HTERT RPE-1 (cell line): ENCODE results near the gene ADGRL1.
"Not testable (repeated sequence)": the region's sequence is repeated elsewhere in the genome, so short reads cannot be mapped to it uniquely, and the experiment has no call there.

Experiments
- in situ Hi-C: fragments of 300-500 bp; cut with MboI; formaldehyde crosslinking; loops from 4 replicates; pipeline ENCODE4 v1.14.3; 2020; ENCODE audit warnings: low sequenced_read_pairs

The ADGRL1 gene

DNA sequence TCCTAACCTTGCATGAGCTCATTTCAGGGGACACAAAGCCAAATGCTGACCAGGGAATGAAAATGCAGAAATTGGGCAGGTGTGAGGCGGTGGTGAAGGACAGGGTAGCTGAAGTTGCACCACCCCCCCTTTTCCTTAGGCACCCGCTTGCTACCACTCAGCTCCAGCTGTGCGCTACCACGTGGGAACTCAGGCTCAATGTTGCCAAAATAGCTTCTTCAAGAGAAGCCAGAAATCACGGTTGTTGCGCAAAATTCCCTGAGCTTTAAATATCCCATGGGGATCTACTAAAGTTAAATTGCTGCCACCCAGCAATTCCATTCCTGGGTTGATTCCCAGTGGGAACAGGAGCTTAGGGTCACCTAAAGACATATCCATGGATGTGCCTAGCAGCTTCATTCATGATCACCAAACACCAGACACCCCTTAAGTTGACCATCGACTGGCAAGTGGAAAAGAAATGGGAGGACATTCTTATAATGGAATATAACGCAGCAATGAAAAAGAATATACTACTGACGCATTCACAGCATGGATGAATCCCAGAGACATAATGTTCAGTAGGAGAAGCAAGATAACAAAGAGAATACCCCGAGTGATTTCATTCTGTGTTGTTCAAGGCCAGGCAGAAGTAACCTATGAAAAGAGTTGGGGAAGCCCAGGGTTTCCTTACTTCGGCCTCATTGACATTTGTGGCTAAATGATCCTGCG is 12.8 kb upstream of the ADGRL1 start:
- in situ Hi-C loops: no loop called here

DNA sequence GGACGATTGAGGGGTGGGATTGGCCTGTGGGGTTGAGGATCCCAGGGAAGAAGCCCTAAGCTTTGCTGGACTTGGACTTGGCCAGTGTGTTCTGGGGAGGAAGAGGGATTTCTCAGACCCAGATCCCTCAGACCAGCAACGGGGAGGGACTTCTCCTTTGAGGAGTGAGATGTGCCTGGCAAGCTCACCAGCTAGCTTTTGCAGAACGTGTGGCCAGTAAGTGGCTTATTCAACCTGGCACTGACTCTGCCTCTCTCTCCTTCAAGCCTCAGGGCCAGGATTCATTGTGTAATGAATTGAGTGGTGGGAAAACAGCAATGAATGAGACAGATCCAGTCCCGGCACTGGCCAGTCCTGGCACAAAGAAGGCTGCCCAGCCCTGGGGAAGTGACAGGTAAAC is 11.9 kb upstream of the ADGRL1 start:
- in situ Hi-C loops: not testable (repeated sequence)

DNA sequence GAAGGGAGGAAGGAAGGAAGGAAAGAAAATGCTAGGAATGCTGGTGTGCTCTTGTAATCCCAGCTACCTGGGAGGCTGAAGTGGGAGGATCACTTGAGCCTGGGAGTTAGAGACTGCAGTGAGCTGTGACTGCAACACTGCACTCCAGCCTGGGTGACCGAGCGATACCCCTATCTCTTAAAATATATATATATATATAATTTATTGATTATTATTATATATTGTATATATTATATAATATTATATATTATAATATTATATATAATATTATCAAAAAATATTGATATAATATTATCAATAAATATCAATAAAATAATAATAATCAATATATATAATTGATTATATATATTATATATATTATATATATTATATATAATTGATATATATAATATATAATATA is 8.6 kb upstream of the ADGRL1 start:
- in situ Hi-C loops: no loop called here

GRCh38 chr19:14210182-14210581 is 4.2 kb upstream of the ADGRL1 start:
- in situ Hi-C loops: not testable (repeated sequence)

GRCh38 chr19:14209401-14209800 is 3.4 kb upstream of the ADGRL1 start:
- in situ Hi-C loops: not testable (repeated sequence)

- in situ Hi-C loops: not testable (repeated sequence)
Measured at GRCh38 chr19:14208496-14208895, 2.5 kb upstream of the ADGRL1 start.

GRCh38 chr19:14207796-14208195 is 1.8 kb upstream of the ADGRL1 start:
- in situ Hi-C loops: not testable (repeated sequence)

DNA sequence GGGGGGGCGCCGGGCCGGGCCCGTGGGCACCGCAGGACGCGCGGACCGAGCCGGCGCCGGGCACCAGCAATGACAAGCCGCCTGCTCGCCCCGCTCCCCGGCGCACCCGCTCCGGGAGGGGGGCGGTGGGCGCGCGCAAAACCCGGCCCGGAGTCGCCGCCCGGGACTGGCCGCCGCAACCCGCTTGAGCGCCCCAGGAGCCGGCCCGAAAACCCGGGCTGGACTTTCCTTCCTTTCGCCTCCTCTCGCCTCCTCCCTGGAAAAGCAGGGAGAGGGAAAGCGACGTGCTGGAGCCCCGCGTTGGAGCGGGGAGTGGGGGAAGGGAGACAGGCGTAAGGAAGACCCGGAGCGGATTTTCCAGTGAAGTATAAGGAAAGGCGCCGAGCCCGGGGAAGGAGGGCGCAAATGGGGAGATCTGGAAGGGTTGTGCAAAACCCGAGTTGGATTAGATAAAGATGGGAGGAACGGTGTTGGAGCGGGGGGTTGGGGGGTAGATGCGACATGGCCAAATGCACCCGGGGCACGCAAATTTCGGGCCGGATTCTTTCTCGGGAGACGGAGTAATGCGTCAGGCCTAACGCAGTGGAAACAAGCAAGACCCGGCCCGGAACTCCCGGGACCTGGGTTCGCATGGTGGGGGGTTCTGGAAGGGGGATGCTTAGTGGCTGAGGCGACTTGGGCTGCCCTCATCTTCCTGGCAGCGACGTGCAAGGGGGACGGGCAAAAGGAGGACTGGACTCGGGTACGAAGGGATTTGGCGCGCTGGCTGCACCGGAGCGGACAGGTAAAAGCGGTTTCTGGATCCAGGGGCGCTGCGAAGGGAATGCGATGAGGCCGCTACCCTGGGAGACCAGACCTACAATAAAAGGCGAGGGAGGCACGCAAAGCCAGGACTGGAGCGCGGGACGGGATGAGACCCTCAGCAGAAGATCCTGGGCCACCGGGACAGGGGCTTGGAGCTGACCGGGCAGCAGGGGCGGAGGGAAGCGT is 1.1 kb upstream of the ADGRL1 start:
- in situ Hi-C loops: not testable (repeated sequence)

DNA sequence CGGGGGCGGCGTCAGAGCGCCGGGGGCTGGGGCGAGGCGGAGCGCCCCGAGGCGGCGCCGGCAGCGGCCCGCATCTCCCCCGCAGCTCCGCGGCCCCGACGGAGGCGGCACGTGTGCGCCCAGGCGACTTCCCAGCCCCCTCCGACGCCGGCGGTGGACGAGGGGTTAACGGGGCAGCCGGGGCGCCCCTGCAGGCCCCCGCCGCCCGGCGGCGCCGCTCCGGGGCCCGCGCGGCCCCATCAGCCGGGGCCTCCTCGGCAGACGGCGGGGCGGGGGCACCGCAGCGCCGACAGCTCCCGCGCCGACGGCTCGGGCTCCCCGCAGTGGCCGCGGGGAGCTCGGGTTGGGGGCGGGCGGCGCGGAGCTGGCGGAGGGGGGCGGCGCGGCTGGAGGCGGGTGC is 339 bp upstream of the ADGRL1 start:
- in situ Hi-C loops: not testable (repeated sequence)

GRCh38 chr19:14204676-14205451 is 1.1 kb downstream of the ADGRL1 start:
- in situ Hi-C loops: not testable (repeated sequence)

DNA sequence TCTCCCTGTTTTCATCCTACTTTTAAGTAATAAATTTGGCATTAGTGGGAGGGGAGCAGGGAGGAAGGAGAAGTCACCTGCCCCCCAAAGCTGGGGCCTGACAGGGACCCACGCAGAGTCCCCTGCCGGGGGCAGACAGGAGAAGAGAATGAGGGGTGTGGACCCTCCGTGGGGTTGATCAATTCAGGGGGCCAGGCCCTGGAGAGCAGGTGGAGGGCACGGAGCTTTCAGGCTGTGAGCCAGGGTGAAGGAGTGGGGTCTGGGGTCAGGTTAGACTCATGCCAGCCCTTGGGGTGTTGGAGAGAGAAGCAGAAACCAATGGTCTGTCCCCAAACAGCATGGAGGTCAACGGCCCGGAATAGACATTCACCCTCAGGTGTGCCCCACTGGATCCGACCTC is 1.8 kb downstream of the ADGRL1 start:
- in situ Hi-C loops: not testable (repeated sequence)

- in situ Hi-C loops: not testable (repeated sequence)
Measured at GRCh38 chr19:14203788-14204187, 2.2 kb downstream of the ADGRL1 start.

- in situ Hi-C loops: no loop called here
Measured at GRCh38 chr19:14203177-14203576, 2.8 kb downstream of the ADGRL1 start.

- in situ Hi-C loops: not testable (repeated sequence)
Measured at GRCh38 chr19:14201481-14201880, 4.5 kb downstream of the ADGRL1 start.

GRCh38 chr19:14200147-14200841 is 5.7 kb downstream of the ADGRL1 start:
- in situ Hi-C loops: not testable (repeated sequence)

- in situ Hi-C loops: no loop called here
Measured at GRCh38 chr19:14198384-14199376, 7.3 kb downstream of the ADGRL1 start.

GRCh38 chr19:14197882-14198281 is 8.1 kb downstream of the ADGRL1 start:
- in situ Hi-C loops: no loop called here

- in situ Hi-C loops: not testable (repeated sequence)
Measured at GRCh38 chr19:14197288-14197687, 8.7 kb downstream of the ADGRL1 start.

DNA sequence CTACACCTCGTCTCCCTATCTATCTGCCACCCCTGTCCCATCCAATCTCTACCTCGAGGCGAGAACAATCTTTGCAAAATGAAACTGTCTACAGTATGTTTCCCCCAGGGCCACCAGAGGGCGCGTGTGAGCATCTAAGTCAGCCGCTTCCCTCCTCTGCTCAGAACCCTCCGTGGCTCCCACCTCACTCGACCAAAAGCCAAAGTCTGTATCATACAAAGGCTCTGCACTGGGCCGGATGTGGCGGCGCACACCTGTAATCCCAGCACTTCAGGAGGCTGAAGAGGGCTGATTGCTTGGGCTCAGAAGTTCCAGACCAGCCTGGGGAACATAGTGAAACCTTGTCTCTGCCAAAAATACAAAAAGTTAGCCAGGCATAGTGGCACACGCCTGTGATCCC is 9.9 kb downstream of the ADGRL1 start:
- in situ Hi-C loops: not testable (repeated sequence)
